NCI-H526 (cell line): ENCODE measurements around the gene SUGP1.

Source experiments
- DNase-seq, 2 experiments: peaks; one replicate each; lab custom pipeline; 2025; lab: John Stamatoyannopoulos, UW

The SUGP1 gene

DNA sequence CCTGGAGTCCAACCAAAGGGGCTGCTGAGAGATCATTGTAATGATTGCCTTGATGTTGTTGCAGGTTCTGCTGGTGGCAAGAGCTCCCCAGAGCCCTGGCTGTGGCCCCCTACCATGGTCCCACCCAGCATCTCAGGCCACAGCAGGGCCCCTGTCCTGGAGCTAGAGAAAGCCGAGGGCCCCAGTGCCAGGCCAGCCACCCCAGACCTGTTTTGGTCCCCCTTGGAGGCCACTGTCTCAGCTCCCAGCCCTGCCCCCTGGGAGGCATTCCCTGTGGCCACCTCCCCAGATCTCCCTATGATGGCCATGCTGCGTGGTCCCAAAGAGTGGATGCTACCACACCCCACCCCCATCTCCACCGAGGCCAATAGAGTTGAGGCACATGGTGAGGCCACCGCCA is 93.1 kb downstream of the SUGP1 start:
- no peak for DNase-seq

DNA sequence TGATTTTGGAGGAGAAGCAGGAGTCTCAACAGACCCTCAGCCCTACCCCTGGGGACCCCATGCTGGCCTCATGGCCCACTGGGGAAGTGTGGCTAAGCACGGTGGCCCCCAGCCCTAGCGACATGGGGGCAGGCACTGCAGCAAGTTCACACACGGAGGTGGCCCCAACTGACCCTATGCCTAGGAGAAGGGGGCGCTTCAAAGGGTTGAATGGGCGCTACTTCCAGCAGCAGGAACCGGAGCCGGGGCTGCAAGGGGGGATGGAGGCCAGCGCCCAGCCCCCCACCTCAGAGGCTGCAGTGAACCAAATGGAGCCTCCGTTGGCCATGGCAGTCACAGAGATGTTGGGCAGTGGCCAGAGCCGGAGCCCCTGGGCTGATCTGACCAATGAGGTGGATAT is 93.6 kb downstream of the SUGP1 start:
- DNase-seq = no peak

DNA sequence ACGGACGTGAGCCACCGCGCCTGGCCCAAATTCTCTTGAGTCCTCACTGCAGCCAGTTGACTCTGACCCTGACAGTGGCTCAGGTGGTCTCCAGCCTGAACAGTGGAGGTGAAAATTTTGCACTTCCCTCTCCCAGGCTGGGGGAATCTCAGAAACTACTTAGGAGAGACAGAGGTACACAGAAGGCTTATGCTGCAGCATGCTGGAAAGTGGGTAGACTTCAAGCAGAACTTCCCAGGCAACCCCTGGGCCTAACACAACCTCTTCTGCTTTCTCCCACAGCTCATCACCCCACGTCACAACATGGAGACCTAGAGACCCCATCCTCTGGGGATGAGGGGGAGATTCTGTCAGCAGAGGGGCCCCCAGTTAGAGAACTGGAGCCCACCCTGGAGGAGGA is 94.1 kb downstream of the SUGP1 start:
- DNase-seq = no peak
